DMS114 treated with DMSO at 0.1 percent for 48 hours (cell line): ENCODE data around the gene MFF.
"Not testable (repeated sequence)": the region's sequence is repeated elsewhere in the genome, so short reads cannot be mapped to it uniquely, and the experiment has no call there.

Source experiments
- DNase-seq: peaks from one replicate; lab custom pipeline; 2025; ENCODE audit not compliant: unreplicated experiment; lab: John Stamatoyannopoulos, UW

MFF gene

GRCh38 chr2:227335713-227336112 lies 10.7 kb downstream of the MFF start:
- no peak for DNase-seq

GRCh38 chr2:227337442-227337841 lies 12.4 kb downstream of the MFF start:
- DNase-seq, result no peak

- no peak for DNase-seq
Measured at GRCh38 chr2:227339098-227339599, 14.1 kb downstream of the MFF start.

DNA sequence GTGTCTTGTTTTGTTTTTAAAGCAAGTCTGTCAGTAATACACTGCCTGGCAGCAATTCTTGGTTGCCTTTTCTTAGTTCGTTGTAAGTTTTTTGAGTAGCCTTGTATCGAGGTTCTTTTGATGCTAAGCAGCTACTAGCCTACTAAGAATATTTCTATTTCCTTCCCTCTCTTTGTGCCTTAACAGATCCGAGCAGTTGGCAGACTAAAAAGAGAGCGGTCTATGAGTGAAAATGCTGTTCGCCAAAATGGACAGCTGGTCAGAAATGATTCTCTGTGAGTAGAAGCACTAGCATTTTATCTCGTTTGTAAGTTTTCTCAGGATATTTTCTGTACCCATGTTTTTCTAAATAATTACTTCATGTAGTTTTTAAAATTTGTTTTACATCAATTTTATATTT lies 15.1 kb downstream of the MFF start:
- no peak for DNase-seq

DNA sequence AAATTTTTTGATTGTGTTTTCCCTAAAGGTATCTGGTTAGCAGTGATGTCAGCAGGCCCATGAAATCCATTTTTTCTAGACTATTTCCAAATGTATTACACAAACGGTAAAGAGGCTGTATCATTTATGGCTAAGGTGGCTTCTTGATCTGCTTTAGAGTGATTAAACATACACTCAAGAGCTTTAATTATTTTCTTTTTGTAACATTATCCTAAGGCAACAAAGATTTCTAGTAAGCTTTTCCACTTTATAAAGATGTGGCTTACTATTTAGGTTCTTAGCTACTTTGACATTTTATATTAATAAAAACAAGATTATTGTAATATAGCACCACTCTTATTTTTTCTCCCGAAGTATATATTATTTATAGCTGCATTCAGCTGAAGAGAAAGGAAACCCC lies 16.5 kb downstream of the MFF start:
- no peak for DNase-seq

- DNase-seq, result no peak
Measured at GRCh38 chr2:227344231-227344630, 19.2 kb downstream of the MFF start.

DNA sequence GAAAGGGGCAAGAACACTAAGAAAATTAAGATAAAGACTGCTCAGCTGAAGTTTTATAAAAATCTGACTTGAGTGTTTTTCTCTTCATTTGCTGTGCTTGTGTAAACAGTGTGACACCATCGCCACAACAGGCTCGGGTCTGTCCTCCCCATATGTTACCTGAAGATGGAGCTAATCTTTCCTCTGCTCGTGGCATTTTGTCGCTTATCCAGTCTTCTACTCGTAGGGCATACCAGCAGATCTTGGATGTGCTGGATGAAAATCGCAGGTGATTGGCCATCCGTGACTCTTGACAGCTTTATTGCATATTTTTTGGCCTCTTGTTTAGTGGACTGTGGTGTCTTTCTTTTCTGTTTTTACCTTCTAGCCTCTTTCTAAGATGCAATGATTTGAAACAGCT lies 22.1 kb downstream of the MFF start:
- DNase-seq, result no peak

GRCh38 chr2:227348324-227348723 lies 23.3 kb downstream of the MFF start:
- DNase-seq, result no peak

DNA sequence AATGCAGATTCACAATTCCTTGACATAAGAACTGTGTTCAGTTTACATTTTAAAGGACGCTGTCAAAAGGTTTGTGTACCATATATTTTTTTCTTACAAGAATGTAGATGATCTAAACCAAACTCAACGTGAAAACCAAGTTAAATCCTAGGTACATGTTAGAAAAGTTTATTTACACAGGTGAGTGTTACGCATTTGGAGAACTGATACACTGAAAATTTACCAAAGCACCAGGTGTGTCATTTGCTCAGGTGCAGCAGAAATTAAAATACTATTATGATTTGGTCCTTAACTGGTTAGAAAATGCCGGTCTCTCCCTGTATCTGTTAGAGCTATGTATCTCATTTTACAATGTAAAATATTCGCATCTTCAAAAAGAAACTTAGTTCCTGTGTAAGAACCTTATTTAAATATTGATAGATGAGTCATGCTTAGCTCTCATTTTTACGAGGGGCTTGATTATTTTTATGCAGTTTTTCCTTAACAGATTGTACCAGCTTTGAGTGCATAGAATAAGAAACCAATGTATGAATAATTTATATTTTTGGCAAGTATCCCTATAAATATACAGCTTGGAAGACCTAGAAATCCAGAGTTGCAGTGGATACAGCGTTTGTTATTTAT lies 25.1 kb downstream of the MFF start:
- no peak for DNase-seq

GRCh38 chr2:227351639-227352038 lies 26.6 kb downstream of the MFF start:
- DNase-seq, result no peak

- DNase-seq, result no peak
Measured at GRCh38 chr2:227360351-227360750, 35.3 kb downstream of the MFF start.

- DNase-seq, result no peak
Measured at GRCh38 chr2:227363756-227364155, 38.7 kb downstream of the MFF start.

DNA sequence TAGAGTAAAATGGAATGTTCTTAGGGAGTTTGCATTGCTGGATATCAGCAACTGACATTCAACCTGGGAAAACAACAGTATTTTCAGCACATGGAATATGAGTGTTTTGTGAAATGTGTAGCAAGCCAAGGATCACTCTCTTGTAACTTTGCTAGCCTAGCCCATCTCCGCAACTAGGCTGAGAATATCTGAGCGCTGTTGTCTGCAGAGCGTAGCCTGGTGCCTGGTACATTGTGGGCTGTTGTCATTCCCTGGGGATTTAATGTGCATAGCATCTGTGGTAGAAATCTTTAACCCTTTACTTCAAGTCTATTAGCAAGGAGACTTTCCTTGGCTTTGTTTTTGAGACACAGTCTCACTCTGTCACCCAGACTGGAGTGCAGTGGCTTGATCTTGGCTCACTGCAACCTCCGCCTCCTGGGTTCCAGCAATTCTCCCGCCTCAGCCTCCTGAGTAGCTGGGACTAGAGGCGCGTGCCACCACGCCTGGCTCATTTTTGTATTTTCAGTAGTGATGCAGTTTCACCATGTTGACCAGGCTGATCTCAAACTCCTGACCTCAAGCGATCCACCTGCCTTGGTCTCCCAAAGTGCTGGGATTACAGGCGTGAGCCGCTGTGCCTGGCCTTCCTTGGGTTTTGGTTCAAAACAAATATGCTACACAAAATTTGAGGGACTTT lies 39.7 kb downstream of the MFF start:
- DNase-seq, result not testable (repeated sequence)

- DNase-seq, result no peak
Measured at GRCh38 chr2:227365833-227366232, 40.8 kb downstream of the MFF start.

- no peak for DNase-seq
Measured at GRCh38 chr2:227366769-227367426, 41.8 kb downstream of the MFF start.

DNA sequence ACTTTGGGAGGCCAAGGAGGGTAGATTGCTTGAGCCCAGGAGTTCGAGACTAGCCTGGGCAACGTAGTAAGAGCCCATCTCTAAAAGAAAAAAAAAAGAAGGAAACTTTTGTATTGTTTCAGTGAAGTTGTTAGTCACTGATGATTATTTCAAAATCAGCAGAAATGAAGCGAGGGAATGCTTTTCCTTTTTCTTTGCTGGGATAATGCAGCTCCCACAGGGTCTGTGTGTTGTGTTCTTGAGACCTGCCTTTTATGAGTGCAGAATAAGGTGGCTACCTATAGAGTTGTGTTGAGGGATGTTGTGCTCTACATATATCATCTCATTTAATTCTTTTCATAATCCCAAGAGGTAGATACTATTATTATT lies 42.4 kb downstream of the MFF start:
- no peak for DNase-seq

DNA sequence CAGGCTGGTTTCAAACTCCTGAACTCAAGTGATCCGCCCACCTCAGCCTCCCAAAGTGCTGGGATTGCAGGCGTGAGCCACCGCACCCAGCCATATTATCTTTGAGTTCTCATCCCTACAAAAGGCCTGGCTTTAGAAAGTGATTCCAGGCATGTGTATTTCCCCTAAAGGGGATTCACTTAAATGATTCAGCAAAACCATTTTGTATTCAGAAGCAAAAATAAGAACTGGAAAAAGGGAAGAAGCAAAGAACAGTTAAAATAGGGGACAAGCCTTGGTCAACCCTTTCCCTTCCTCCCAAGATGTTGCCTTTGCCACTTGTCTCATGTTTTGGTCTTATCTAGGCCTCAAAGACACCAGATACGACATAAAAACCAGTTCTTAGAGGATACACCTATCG lies 43.5 kb downstream of the MFF start:
- no peak for DNase-seq

DNA sequence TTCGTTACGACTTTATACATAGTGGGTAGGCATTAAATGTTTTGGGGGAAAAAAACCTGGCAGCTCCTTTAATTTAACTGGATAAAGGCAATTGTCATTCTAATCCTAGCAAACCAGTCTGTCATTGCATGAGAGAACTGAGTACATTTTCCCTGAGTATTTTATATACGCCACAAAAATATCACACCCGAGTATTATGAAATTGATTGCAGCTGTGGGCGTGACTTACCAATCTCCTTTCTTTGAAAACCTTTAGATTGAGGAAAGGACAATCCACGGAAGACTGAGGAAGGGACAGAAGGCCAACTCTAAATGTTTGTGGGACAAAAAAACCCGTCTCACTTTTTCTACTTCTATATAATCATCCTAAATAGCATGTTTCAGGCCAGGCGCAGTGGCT lies 45.0 kb downstream of the MFF start:
- DNase-seq, result no peak

- no peak for DNase-seq
Measured at GRCh38 chr2:227370791-227371312, 45.8 kb downstream of the MFF start.

DNA sequence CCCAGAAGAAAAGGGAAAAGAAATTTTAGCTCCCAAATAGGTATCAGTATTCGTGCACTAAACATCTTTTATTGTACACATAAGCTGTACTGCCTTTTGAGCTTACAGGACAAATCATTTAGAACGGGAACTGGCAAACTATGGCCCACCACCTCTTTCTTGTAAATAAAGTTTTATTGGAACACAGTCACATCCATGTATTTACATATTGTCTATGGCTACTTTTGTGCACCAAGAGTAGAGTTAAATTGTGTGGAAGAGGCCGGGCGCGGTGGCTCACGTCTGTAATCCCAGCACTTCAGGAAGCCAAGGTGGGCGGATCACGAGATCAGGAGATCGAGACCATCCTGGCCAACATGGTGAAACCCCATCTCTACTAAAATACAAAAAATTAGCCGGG lies 48.3 kb downstream of the MFF start:
- no peak for DNase-seq

- no peak for DNase-seq
Measured at GRCh38 chr2:227374158-227374557, 49.1 kb downstream of the MFF start.
